AG08395 (cell line): Measurements from ENCODE around the gene SURF1.
A peak's percentile ranks its signal among the peaks of the same experiment; 100 is the strongest.
"Not testable (repeated sequence)": the region's sequence is repeated elsewhere in the genome, so short reads cannot be mapped to it uniquely, and the experiment has no call there.

Experiments
- DNase-seq: peaks from one replicate; pipeline ENCODE4 v3.0.0; 2012; ENCODE audit warnings: mixed read lengths, low spot score

SURF1 gene

DNA sequence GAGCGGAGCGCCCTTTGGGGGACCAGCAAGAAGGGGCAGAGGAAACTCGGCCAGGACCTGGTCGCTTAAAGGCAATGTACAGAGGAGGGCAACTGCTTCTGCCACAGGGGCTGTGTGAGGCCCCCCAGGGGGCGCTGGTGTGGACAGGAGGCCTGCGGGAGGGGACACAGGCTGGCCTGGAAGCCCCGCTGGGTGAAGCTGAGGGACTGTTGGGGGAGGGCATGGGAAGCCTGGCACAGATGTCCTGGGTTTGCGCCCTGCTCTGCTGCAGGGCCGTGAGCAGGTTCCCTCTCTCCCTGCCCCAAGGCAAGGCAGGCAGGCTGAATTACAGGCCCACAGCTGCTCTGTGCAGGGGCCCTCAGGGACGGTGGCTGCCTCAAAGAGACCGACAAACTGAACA lies 13.7 kb downstream of the SURF1 start:
- no peak for DNase-seq

DNA sequence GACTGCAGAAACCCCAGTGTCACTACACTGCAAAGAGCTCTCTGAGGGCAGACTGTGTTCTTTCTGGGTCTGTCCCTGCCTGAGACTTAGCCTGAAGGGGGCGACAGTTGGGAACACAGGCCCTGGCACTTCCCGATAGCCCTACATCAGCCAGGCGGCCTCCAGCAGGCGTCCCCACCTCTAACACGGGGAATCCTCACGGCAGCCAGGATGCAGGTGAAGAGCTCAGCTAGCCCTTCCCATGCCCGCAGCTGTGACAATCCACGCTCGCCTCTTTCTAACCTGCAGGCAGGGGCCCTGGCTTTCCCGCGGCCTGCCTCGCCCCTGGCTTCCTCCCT lies 14.2 kb downstream of the SURF1 start:
- no peak for DNase-seq

DNA sequence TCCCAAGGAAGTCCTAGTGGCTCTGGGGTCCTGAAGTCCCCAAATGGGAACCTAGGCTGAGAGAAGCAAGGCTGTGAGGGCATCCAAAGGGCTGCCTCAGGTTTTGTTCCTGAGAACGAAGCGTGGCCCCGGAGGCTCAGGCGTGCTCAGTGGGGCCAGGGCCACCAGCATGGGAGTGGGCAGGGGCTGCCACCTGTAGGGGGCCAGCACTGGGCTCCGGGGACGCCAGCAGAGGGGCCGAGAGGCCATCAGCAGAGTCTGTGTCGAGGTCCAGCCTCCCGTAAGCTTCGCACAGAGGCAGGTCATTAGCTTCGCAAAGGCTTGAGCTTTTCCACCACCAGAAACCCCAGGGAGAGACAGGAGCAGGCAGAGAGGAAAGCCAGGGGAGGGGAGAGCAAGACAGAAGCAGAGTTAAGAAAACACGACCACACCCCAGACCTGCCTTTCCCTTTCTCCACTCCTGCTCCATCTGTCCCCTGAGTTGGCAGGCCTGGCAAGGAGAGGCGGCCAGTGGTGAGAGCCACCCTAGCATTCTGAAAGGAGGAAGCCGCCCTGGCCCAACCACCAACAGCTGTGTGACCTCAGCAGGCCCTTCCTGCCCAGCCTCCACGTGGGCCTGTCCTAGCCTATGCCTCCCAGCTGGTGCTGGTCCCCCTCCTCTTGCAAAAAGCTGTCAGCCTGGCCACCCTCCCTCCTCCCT lies 14.8 kb downstream of the SURF1 start:
- no peak for DNase-seq

DNA sequence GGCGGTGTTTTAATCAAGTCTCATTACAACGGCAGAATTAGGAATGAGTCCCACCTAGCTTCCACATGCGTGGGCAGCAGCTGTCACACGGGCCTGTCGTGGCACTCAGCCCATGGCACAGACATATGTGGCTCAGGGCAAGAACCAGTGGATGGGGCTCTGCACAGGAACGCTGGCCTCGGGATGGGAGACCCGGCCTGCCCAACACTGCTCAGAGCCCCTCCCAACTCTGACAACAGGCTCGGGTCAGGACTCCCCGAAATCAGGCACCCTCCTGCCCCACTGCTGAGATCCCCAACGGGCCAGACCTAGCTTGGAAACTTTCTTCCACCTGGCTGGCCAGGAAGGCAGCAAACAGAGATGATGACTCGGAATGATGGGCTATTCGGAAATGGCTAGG lies 15.4 kb downstream of the SURF1 start:
- no peak for DNase-seq

DNA sequence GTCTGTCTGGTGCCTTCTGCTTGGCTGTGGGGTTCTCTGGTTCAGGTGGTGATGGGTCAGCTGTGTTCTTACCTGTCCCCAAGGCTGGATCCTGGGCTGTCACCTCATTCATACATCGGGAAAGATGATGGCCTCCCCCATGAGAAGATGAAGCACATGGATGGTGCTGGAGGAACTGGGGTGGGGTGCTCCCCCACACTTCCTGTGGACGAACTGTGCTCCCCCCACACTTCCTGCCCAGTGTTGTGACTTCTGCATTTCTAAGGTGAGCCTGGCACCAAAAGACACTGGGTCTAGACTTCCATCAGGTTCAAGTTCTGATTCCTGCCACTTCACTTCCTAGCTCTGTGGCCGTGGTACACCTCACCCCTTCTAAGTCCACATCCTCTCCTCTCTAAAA lies 16.0 kb downstream of the SURF1 start:
- no peak for DNase-seq

DNA sequence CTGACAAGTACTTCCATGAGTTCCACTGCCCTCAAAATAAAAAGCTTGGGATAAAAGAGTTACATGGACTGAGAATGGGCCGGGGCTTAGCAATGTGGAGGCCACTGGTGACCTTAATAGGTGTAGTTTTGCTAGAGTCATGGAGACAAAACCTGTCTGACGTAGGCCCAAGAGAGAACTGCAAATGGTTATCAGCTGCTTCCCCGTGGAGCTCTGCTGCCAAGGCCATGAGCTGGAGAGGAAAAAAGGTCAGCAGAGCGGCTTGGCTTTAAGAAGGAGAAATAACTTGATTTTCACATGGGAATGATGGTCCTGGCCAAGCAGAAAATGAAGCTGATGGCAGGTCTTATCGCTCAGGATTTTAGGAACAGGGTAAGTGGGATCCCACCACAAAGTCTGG lies 16.6 kb downstream of the SURF1 start:
- no peak for DNase-seq

DNA sequence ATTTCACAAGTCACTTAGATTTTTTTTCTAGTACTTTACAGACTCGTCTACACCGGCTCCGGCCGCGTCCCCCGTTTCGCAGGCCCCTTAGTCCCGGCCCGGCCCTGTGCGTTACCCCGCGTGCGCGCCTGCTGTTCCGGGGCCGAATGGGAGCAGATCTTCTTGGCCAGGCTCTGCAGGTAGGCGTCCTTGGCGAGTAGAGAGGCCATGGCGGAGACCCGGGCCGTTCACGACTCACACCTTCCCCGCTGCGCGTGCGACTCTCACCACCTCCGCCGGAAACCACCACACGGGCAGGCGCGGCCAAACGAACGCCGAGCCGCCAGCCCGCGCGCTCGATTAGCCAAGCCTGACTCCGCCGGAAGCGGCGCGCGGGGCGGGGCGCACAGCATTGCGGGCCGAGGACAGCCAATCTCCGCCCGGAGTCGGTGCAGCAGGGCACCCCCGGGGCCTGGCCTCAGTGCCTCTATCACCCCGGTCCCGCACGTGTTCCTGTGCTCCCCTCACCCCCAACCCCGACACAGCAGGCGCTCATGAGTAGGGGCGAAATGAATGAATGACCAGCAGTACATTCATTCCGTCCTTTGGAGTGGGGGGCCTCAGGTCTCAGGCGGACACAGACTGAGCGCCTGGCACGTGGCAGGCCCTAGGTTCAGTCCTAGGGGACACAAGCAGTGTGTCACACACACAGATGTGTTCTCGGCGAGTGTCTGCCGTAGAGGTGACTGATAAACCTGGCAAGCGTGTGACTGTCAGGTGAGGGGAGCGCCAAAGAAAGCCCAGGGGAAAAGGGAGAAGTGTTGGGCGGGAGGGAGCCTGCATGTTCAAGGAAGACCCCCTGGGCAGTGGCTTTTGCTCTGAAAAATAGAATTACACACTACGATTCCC lies 20.1 kb downstream of the SURF1 start, which contains the start of gene SURF6:
Gene SURF6 (minus strand): TSS at position 265 of the 888 bp plus-strand sequence. CDS start 56 bp downstream, at position 209.
- peak; percentile 91 for DNase-seq

DNA sequence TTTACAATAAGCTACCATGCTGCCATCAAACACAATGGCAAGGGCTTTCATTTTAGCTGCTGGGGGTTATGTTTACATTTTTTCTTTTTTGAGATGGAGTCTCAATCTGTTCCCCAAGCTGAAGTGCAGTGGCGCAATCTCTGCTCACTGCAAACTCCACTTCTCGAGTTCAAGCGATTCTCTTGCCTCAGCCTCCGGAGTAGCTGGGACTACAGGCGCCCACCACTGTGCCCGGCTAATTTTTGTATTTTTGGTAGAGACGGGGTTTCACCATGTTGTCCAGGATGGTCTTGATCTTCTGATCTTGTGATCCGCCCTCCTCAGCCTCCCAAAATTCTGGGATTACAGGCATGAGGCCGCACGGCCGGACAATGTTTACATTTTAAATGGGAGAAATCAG lies 21.4 kb downstream of the SURF1 start:
- not testable (repeated sequence) for DNase-seq

DNA sequence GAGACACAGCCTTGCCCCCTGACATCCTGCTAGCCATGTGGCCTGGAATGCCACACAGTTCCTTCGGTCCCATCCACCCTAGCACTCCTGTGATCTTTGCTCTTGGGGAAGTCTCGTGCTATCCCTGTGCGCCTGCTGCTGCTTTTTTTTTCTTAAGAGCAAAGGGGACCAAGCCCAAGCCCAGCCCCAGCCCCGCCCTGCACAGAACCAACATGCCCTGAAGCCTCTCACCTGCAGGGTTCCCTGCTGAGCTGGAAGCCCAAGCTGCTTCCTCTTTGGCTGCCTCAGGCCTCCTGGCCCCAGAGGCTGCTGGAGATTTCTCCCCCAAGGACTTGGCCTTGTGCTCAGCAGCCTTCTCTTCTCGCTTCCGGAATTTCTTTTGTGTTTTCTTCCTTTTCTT lies 22.1 kb downstream of the SURF1 start:
- DNase-seq = no peak

DNA sequence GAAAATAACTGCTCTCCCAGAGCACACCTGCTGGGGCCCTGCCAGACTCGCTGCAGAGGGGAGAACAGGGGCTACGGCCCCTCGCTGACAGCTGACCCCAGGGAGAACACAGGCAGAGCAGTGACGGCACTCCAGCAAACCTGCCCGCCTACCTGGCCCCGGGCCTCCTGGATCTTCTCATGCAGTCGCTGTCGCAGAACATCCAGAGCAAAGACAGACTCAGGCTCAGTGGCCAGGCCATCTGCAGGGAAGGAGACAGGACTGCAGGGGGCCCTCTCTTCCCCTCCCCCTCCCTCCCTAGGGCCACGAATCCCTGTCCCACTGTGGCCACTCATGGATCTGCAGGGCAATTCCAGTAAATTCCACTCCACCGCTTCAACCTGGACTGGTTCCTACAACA lies 22.7 kb downstream of the SURF1 start:
- DNase-seq = no peak

DNA sequence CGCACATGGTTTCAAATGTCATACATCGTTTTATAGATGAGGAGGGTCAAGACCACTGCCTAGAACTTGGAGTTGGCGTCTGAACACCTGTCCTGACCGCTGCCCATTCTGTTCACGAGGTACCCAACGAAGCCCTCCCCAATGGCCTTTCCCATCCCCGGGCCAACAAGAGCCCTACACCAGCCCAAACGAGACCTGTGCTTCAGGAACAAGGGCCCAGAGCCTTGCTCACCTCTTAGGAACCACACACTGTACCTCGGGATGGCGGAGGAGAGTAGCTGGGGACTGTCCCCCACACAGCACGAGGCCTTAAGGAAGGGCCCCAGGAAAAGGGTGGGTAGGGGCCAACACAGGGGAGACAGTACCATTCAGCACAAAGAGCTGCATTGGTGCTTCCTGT lies 23.3 kb downstream of the SURF1 start:
- DNase-seq = no peak

DNA sequence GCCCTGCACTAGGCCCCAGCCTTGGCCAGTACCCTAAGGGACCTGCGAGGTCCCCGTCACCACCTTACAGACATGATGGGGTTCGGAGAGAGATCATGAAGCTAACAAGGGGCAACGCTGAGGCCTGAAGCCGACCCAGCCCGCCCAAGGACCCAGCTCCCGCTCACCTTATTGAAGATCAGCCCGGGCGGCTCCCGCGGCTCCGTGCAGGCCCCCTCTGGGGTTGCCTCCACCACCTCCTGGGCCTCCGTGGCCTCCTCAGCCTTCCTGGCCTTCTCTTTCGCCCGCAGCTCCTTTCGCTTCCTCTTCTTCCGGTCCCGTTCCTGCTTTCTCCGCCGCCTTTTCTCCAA lies 23.9 kb downstream of the SURF1 start:
- no peak for DNase-seq

DNA sequence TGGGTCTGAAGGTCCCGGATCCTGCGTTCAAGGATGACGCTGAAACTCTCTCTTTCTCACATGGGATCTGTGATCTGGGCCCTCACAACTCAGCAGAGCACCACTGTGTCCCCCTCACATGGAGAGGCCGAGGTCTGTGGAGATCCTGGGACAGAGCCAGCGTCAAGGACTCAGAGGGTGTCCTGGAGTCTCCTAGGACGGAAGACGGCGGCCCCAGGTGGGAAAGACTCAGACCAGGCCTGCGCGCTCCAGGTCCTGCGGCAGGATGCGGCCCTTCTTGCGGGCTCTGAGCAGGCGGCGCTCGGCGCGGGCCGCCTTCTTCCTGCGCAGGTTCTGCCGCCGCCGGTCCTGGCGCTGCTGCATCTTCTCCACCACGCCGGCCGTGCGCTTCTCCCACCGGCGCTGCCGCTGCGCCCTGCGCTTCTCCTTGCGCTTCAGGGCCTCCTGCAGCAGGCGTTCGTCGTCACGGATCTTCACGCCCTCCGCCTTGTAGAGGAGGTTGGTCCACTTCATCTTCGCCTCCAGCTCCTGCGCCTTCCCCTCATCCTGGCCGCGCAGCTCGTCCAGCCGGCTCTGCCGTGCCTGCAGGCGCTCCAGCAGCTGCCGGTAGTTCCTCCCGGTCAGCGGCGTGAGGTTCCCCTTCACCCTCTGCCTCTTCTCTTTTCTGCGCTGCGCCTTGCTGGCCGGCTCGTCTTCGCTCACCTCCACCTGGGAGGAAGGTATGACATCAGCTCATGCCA lies 24.5 kb downstream of the SURF1 start:
- no peak for DNase-seq

DNA sequence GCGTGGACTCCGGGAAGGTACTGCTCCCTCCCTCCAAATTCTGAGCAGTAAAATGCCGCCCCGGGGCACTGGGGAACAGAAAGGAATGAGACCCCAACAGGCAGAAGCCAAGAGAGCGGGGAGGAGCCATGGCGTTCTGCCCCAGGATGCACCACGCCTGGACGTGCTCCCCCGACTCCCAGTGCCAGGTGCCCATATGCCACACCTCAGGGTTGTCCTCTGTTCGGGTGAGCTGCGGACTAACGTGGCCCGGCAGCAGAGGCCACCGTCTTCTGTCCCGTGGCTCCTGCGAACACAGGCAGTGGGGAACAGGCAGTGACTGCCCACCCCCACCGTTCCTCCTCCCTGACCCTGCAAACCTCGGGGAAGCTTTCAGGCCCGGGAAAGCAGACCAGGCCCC lies 25.1 kb downstream of the SURF1 start:
- no peak for DNase-seq

DNA sequence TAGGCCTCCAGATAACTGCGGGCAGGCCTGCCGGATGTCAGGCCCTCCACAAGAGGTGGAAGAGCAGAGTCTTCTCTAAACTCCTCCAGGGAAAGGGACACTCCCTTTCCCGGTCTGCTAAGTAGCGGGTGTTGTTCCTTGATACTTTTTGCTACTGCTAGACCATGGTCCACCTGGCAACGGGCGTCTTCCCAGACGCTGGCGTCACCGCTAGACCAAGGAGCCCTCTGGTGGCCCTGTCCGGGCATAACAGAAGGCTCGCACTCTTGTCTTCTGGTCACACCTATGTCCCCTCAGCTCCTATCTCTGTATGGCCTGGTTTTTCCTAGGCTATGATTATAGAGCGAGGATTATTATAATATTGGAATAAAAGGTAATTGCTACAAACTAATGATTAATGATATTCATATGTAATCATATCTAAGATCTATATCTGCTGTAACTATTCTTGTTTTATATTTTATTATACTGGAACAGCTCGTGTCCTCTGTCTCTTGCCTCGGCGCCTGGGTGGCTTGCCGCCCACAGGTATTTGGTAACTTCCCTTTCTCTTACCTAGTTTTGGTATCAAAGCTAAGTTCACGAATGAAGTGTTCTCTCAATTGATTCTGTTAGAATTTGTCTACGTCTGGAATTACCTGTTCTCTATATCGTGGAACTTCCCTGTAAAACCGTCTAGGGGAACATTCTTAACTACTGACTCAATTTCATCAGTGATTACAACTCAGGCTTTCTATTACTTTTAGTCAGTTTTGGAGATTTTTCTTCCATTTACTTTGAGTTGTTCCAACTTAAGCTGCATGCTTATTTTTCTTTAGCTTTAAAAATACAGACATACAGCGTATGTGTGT lies 26.8 kb downstream of the SURF1 start:
- not testable (repeated sequence) for DNase-seq

DNA sequence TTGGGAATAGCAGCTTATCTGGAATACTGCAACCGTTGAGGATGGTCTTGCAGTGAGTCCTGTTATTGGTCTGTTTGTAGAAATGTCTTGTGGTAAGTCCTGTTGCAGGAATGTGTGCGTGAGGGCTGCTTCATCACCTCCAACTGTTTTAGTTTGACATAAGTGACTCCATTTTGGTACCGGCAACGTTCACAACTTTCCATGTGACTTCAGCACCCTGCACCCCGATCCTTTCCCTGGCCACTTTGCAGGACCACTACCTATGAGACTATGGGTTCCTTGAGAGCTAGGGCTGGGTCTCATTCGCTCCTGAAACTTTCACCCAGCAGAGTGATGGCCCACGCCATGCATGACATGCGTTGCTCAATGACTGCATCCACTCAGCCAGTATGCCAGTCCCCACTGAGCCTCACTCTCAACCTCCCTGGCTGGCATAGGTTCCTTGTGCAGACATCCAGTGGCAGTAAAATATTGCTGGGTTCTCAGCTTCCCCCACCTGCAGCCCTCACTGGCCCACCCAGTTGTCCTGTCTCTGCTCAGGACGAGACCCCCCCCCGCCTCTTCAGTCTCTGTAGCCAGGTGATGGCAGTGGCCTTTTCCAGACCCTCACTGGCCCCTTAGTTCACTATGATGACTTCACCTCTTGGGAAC lies 28.3 kb downstream of the SURF1 start:
- DNase-seq = no peak

DNA sequence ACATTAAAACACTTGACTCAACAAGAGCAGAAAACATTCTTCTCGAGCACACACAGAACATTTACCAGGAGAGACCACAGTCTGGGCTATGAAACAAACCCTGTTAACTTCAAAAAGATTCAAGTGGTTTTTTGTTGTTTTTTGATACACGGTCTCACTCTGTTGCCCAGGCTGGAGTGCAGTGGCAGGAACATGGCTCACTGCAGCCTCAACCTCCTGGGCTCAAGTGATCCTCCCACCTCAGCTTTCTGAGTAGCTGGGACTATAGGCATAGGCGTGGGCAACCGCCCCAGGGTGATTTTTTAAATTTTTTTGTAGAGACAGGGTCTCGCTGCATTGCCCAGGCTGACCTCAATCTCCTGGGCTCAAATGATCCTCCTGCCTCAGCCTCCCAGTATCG lies 29.3 kb downstream of the SURF1 start:
- DNase-seq = not testable (repeated sequence)

DNA sequence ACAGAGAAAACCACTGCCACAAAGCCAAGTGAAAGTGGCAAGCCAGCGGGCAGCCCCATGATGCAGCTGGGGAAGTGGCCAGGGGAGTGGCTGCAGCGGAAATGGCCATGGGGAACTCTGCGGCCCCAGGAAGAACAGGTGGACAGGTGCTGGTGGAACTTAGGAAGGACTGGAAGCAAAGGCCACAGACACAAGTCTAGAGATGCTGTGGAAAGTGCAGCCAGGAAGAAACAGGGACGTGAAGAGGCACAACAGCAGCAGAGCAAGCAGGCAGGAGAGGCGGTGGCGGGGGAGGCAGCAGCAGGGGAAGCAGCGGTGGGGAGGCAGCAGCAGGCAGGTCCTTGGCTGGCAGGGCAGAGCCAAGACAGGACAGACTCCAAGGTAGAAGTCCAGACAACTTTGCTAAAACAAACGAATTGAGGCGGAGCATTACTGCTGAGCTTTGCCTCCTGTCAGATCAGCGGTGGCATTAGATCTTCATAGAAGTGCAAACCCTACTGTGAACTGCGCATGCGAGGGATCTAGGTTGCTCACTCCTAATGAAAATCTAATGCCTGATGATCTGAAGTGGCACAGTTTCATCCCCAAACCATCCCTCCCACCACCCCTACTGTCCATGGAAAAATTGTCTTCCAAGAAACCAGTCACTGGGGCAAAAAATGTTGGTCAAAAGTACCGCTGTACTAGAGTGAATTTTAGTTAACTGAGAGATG lies 32.1 kb downstream of the SURF1 start:
- DNase-seq = no peak

DNA sequence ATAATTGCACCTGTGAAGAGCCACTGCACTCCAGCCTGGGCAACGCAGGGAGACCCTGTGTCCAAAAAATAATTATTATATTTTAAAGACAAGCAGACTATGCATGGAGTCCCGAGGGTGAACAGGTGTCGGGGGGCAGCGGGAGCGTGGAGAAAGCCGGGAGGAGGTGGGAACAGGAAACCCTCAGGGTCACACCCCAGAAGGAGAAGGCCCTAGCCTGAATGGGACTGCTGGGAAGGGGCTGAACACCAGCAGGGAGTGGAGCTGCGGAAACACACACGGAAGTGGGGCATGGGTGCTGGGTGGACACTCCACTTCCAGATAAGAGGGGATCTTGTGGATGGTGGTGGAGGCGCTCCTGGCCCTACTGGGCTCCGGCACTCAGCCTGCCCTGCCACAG lies 33.1 kb downstream of the SURF1 start:
- DNase-seq = no peak

DNA sequence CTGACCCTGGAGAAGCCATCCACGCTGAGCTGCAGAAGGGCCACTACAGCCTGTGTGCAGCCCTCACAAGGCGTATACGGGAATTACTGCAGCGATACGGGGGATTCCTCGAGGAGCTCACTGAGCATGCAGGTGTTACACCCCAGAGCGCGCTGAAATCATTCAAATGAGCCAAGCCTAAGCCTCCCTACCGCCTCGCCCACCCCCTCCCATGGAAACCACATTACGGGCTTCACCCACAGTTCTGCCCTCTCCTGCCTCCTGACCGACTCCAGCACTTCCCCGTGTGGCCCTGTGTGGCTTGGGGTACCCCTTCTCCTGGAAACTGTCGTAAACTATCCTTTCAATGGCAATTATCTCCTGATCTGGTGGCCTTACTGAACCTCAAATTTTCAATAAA lies 33.6 kb downstream of the SURF1 start:
- no peak for DNase-seq

DNA sequence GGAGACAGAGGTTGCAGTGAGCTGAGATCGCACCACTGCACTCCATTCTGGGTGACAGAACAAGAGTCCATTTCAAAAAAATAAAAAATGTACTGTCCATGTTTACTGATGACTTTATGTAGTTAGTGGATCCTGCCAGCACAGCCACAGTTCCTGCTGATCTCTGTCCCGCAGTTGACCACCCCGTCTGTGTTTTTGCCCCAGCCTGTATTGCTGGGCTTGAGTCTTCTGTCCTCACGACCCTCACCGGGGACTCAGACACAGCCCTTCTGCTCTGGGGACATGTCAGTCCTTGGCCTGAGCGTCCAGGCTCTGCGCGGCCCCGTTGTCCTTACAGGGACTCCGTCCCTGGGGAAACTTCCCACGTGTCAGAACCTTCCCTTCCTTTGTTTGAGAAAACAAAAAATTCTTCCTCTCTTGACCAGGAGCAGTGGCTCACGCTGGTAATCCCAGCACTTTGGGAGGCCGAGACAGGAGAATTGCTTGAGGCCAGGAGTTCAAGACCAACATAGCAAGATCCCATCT lies 34.8 kb downstream of the SURF1 start:
- DNase-seq = no peak
